HepG2 (cell line): ENCODE data around the gene PADI1. TPM values are rescaled to one million over a fixed set of nuclear protein-coding genes. Genes with fewer than 3 reads are reported as not detected.

ENCODE experiments used
- ATAC-seq: fragments of 200-7000 bp; cut with Tn5 transposase; 3 replicates; pipeline ENCODE4 v1.9.1; 2020; ENCODE audit warnings: mild to moderate bottlenecking, moderate library complexity
- BruUV-seq: library from RNA; stranded (reverse); fragments of 400-500 nt; replicated peaks from 2 replicates; lab custom pipeline; 2021; lab: Mats Ljungman, UMichigan
- CTCF ChIA-PET: fragments of 300-600 bp; formaldehyde crosslinking; extraction: SDS; loops from one replicate; lab custom pipeline; 2021; ENCODE audit warnings: low total read pairs, inconsistent platforms, low intra/inter-chr PET ratio; lab: Yijun Ruan, JAX
- POLR2A ChIA-PET: fragments of 350-600 bp; sonication (Branson Sonifier 250); formaldehyde crosslinking; loops from one replicate; lab custom pipeline; 2020; ENCODE audit warnings: antibody characterized with exemption, inconsistent platforms; lab: Yijun Ruan, JAX
- DNase-seq: peaks from one replicate; pipeline ENCODE4 v3.0.0-alpha.2; 2015; ENCODE audit warnings: low spot score
- FAIRE-seq: peaks from 3 replicates; lab custom pipeline; 2011; peaks lifted over from hg19 to GRCh38; lab: Jason Lieb, UNC
- H2AFZ ChIP-seq: one replicate; pipeline ENCODE4 v1.6.1; 2011; ENCODE audit warnings: low read length, inconsistent platforms
- H3K27ac ChIP-seq: fragments of 300-600 bp; 3 replicates; pipeline ENCODE4 v1.8.0; 2011; ENCODE audit warnings: mixed run types, mild to moderate bottlenecking, mixed read lengths, low read length, inconsistent platforms; ENCODE audit not compliant: insufficient read depth; ENCODE audit errors: extremely low read length
- H3K27me3 ChIP-seq, 2 experiments: fragments of 200-600 bp in 1 of 2; 2 replicates in 1 of 2; 3 replicates in 1 of 2; pipeline versions ENCODE4 v1.6.0 to v1.8.0; 2011; ENCODE audit warnings: low read length in 2 of 2, mild to moderate bottlenecking in 2 of 2, moderate library complexity in 2 of 2, inconsistent platforms in 1 of 2; ENCODE audit not compliant: insufficient read depth in 2 of 2, control insufficient read depth in 1 of 2
- H3K36me3 ChIP-seq, 2 experiments: fragments of 200-600 bp in 1 of 2; replicated peaks in 1 of 2; 2 replicates in 1 of 2; 3 replicates in 1 of 2; pipeline versions ENCODE4 v1.5.1 to v1.8.0; 2011; ENCODE audit warnings: low read length in 2 of 2, inconsistent platforms in 1 of 2; ENCODE audit not compliant: insufficient read depth in 2 of 2, control insufficient read depth in 1 of 2
- H3K4me1 ChIP-seq: 2 replicates; pipeline ENCODE4 v1.5.1; 2012; ENCODE audit warnings: low read length, inconsistent platforms; ENCODE audit not compliant: insufficient read depth
- H3K4me2 ChIP-seq: 2 replicates; pipeline ENCODE4 v1.6.0; 2011; ENCODE audit warnings: low read depth, low read length, inconsistent platforms
- H3K4me3 ChIP-seq, 3 experiments: fragments of 200-600 bp in 1 of 3; sonication (generic), shearing (Covaris generic) in 1 of 3; replicated peaks in 1 of 3; 2 replicates each; pipeline ENCODE4 v1.5.1; 2011 to 2016; ENCODE audit warnings: low read length in 3 of 3, inconsistent platforms in 2 of 3, low read depth in 2 of 3, mild to moderate bottlenecking in 2 of 3, control low read depth in 1 of 3, mixed read lengths in 1 of 3; ENCODE audit not compliant: insufficient read depth in 1 of 3
- H3K79me2 ChIP-seq: one replicate; pipeline ENCODE4 v1.6.1; 2011; ENCODE audit warnings: low read length, inconsistent platforms; ENCODE audit not compliant: insufficient read depth
- H3K9ac ChIP-seq: 2 replicates; pipeline ENCODE4 v1.6.0; 2011; ENCODE audit warnings: mild to moderate bottlenecking, low read depth, low read length, inconsistent platforms; ENCODE audit not compliant: insufficient read depth
- H3K9me3 ChIP-seq: 2 replicates; pipeline ENCODE4 v1.5.1; 2012; ENCODE audit warnings: mild to moderate bottlenecking, low read length
- H4K20me1 ChIP-seq: 2 replicates; pipeline ENCODE4 v1.6.0; 2011; ENCODE audit warnings: inconsistent platforms, mild to moderate bottlenecking, low read length, moderate library complexity; ENCODE audit not compliant: insufficient read depth
- BCL6 ChIP-seq: IDR thresholded peaks from 2 replicates; pipeline ENCODE4 v1.6.1; 2016; ENCODE audit warnings: missing genetic modification reagents, missing compliant biosample characterization
- CREB3 ChIP-seq: sonication (generic); formaldehyde crosslinking; IDR thresholded peaks from 2 replicates; pipeline ENCODE4 v1.5.0; 2020; ENCODE audit warnings: missing genetic modification reagents
- HNRNPK ChIP-seq: fragments of 200-400 bp; formaldehyde crosslinking; IDR thresholded peaks from 2 replicates; pipeline ENCODE4 v1.6.1; 2018; ENCODE audit warnings: low read length, low read depth, moderate library complexity, mild to moderate bottlenecking; ENCODE audit not compliant: poor library complexity, severe bottlenecking
- HNRNPL ChIP-seq: fragments of 200-400 bp; formaldehyde crosslinking; IDR thresholded peaks from 2 replicates; pipeline ENCODE4 v1.6.1; 2017; ENCODE audit warnings: mild to moderate bottlenecking, low read depth, low read length
- IKZF1 ChIP-seq: fragments of 450-650 bp; IDR thresholded peaks from 2 replicates; pipeline ENCODE4 v1.7.1; 2016
- PHF8 ChIP-seq: sonication (generic); formaldehyde crosslinking; IDR thresholded peaks from 2 replicates; pipeline ENCODE4 v1.5.0; 2020; ENCODE audit warnings: missing genetic modification reagents
- PPARG ChIP-seq: conservative IDR thresholded peaks from 2 replicates; pipeline ENCODE4 v1.6.1; 2016; ENCODE audit warnings: missing biosample characterization, missing genetic modification reagents
- SKI ChIP-seq: fragments of 450-650 bp; IDR thresholded peaks from one replicate; pipeline ENCODE4 v1.6.1; 2018; ENCODE audit warnings: mild to moderate bottlenecking; ENCODE audit not compliant: partially characterized antibody
- TOPORS ChIP-seq: sonication (generic); formaldehyde crosslinking; IDR thresholded peaks from 2 replicates; pipeline ENCODE4 v1.8.0; 2023; ENCODE audit warnings: mild to moderate bottlenecking, missing genetic modification reagents
- ZBTB8A ChIP-seq: sonication (generic); formaldehyde crosslinking; IDR thresholded peaks from 2 replicates; pipeline ENCODE4 v1.4.0; 2020; ENCODE audit warnings: mild to moderate bottlenecking, low read depth, missing genetic modification reagents, borderline replicate concordance
- ZNF234 ChIP-seq: sonication (generic); formaldehyde crosslinking; conservative IDR thresholded peaks from 2 replicates; pipeline ENCODE4 v1.5.1; 2020; ENCODE audit warnings: mild to moderate bottlenecking, missing genetic modification reagents
- ZNF543 ChIP-seq: sonication (generic); formaldehyde crosslinking; IDR thresholded peaks from 2 replicates; pipeline ENCODE4 v1.4.0; 2020; ENCODE audit warnings: mild to moderate bottlenecking, missing genetic modification reagents
- ZNF607 ChIP-seq: sonication (generic); formaldehyde crosslinking; IDR thresholded peaks from 2 replicates; pipeline ENCODE4 v1.5.1; 2020; ENCODE audit warnings: missing genetic modification reagents, mild to moderate bottlenecking, borderline replicate concordance
- ZNF704 ChIP-seq: sonication (generic); formaldehyde crosslinking; IDR thresholded peaks from 2 replicates; pipeline ENCODE4 v1.8.1; 2023; ENCODE audit warnings: mild to moderate bottlenecking, inconsistent platforms, moderate library complexity, missing genetic modification reagents, borderline replicate concordance
- ZNF800 ChIP-seq: sonication (generic); formaldehyde crosslinking; IDR thresholded peaks from 2 replicates; pipeline ENCODE4 v1.4.0; 2020; ENCODE audit warnings: missing genetic modification reagents
- ZSCAN29 ChIP-seq: sonication (generic); formaldehyde crosslinking; conservative IDR thresholded peaks from 2 replicates; pipeline ENCODE4 v1.4.0; 2020; ENCODE audit warnings: mild to moderate bottlenecking, missing genetic modification reagents
- WGBS: methylation state at CpG from one replicate; pipeline ENCODE4 v1.1.6; 2017; ENCODE audit warnings: low lambda C conversion rate; 5-methylcytosine and 5-hydroxymethylcytosine counted together
- in situ Hi-C: cut with HindIII; loops from 2 replicates; pipeline ENCODE4 v1.10.0; 2017; ENCODE audit warnings: low pct_unique_long_range_greater_than_20kb; ENCODE audit not compliant: extremely low pct_ligation_motif_present
- intact Hi-C: fragments of 100-400 bp; cut with micrococcal nuclease; formaldehyde crosslinking; loops from one replicate; pipeline ENCODE4 v1.10.0; 2022; ENCODE audit not compliant: unreplicated experiment
- polyA plus RNA-seq, 8 experiments: library from polyadenylated mRNA; depleted of rRNA in 3 of 8; stranded (reverse) in 7 of 8; unstranded in 1 of 8; fragments of >200 nt; fragmentation: Illumina TruSeq in 4 of 8; extraction: Trizol in 4 of 8; gene quantifications; 2 replicates each; pipeline versions ENCODE4 v1.2.1 to v1.2.3, GENCODE V29; 2011 to 2016; ENCODE audit warnings: low read depth in 4 of 8, missing spikeins in 1 of 8, mixed read lengths in 1 of 8; ENCODE audit not compliant: insufficient read depth in 1 of 8
- total RNA-seq, 5 experiments: library from RNA; depleted of rRNA; stranded (reverse); fragments of >200 nt; fragmentation: Illumina TruSeq; extraction: Trizol; gene quantifications; 2 replicates each; pipeline ENCODE4 v1.2.3, GENCODE V29; 2016; ENCODE audit warnings: low read depth in 1 of 5

PADI1 gene
- total and polyA plus RNA-seq, 2 of the 13 experiments (the other 11 are each of a cell fraction or from before 2014, with no cell fraction given): not detected

GRCh38 chr1:17162941-17163340 lies 42.0 kb upstream of the PADI1 start:
- no peaks in the 10 kb centered on the region for H4K20me1 ChIP-seq
- DNase-seq (no peak), FAIRE-seq (no peak), ATAC-seq (no peak)
- H3K36me3 ChIP-seq: no peaks in the 10 kb centered on the region
- BruUV-seq: no TSS peak
- H3K4me1 ChIP-seq: no peaks in the 10 kb centered on the region
- H2AFZ ChIP-seq: no peak overlapping the region
- no peak overlapping the region for H3K27ac ChIP-seq
- intact Hi-C loops (no loop called here), in situ Hi-C loops (no loop called here)
- CTCF ChIA-PET: no interaction called here
- H3K4me3 ChIP-seq: no peak overlapping the region
- TF ChIP-seq PPARG (CRISPR knock-in tag) (no peak), IKZF1 (no peak), SKI (no peak), ZNF704 (CRISPR knock-in tag) (no peak), ZBTB8A (CRISPR knock-in tag) (no peak), ZSCAN29 (CRISPR knock-in tag) (no peak), HNRNPK (no peak), BCL6 (no peak), ZNF543 (CRISPR knock-in tag) (no peak), ZNF607 (CRISPR knock-in tag) (no peak), TOPORS (CRISPR knock-in tag) (no peak), HNRNPL (no peak), ZNF234 (CRISPR knock-in tag) (no peak), CREB3 (CRISPR knock-in tag) (no peak), ZNF800 (CRISPR knock-in tag) (no peak), PHF8 (CRISPR knock-in tag) (no peak)
- H3K4me2 ChIP-seq: no peak overlapping the region
- 0 out of 5 replicates have a peak, but pooled peaks cover 2 to 8% of the 10 kb centered on the region in 2 experiments for H3K27me3 ChIP-seq
- H3K9me3 ChIP-seq: no peaks in the 10 kb centered on the region
- no peak overlapping the region for H3K9ac ChIP-seq
- H3K79me2 ChIP-seq: no peaks in the 10 kb centered on the region
- no CpG with 5 or more reads among the region's 7 CpGs for WGBS
- POLR2A ChIA-PET: no interaction called here
